ENCODE results near the gene LDB2. TPM values are rescaled to one million over a fixed set of nuclear protein-coding genes. Genes with fewer than 3 reads are reported as not detected.

The LDB2 gene
- total and polyA plus RNA-seq, 2 of the 8 experiments (the other 6 are each of a cell fraction or from before 2014, with no cell fraction given): 57.0 to 140 TPM

GRCh38 chr4:16767251-16767650 lies 131.2 kb downstream of the LDB2 start (continued):
- TF ChIP-seq CHD7 (IDR thresholded peaks at IDR 0.05; ENCODE audit: insufficient replicate concordance, low read length): no peak

Measured in H1 (cell line).